ENCODE results near the gene DOCK2.

DOCK2 gene

DNA sequence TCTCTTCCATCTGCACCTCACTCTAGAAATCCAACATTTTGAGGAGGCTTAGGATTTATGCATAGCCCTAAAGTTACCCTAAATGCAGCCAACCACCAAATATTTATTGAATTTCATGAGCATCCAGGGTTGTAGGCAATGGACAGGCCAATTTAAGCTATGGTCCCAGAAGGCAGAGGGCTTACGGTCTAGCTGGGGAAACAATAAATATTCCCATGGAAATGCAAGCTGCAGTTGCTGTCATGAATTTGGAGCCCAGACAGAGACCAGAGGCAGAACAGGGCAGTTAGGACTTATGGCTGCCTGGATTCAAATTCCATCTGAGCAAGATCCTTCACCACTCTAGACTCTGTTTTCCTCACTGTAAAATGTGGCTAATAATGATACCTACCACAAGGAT is 352.3 kb downstream of the DOCK2 start:
- ATAC-seq (no peak), DNase-seq (no peak)

DNA sequence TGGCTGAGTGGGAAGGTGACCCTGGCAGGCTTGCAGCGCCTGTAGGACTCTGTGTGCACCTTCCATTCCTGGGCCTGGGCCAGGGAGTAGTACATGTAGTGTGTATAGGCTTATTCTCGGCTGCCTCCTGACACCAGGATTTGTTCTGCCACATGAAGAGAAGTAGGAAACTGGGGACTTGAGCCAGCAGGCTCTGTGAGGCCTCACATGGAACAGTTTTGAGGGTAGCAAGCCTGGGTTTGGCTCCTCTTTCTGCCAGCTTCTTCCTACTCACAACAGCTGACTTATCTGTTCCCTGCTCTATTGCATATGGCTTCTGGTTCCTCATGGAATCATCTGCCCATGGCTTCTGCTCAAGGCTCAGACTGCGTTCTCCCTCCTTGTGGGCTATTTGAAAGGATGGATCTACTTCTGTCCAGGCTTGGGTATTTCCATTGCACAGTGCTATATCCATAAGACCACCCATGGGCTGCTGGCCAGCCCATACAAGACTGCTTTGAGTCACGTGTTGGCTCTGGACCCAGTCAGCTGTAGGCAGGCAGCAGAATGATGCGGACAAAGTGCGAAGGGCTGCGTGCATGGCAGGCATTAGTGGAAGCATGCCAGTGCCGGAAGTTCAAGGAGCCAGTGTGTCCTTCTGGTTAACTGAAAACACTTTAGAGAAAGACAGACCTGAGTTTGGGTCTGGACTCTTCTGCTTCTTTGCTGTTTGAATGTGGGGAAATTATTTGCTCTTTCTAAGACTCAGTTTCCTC is 354.2 kb downstream of the DOCK2 start:
- DNase-seq (no peak), ATAC-seq (no peak)

GRCh38 chr5:169992789-169993484 is 355.9 kb downstream of the DOCK2 start:
- ATAC-seq (no peak), DNase-seq (no peak)

DNA sequence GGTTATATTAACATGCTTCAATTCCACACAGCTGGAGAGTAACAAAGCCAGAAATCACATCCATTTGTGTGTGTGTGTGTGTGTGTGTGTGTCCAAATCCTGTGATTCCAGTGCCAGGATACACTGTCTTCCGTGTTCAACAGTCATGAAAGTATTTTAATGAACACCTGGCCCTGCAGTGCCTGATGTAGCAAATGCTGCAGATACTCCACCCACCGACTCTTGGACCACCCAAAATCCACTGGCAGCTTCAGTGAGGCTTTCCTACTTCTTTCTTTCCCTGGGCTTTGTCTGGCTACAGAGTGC is 356.4 kb downstream of the DOCK2 start:
- ATAC-seq = no peak
- DNase-seq = no peak

GRCh38 chr5:169997798-169998197 is 360.7 kb downstream of the DOCK2 start:
- no peak for DNase-seq
- ATAC-seq = no peak

DNA sequence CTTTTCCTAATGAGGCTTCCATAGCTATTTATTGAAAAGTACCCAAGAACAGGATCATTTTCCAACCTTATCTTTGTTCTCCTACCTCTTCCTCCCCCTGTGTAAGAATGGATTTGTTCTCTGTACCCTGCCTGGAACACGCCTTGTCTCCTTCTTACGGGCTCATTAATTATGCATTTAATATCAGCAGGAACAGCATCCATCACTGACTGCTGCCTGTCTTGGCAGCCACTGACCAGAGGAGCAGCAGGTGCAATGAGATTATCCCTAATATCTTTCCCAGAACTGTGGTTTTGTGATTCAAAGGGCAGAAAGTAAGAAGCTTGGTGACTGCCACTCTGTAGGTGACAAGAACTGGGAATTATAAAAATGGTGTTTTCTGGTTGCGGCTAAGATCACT is 362.5 kb downstream of the DOCK2 start:
- no peak for ATAC-seq
- no peak for DNase-seq

DNA sequence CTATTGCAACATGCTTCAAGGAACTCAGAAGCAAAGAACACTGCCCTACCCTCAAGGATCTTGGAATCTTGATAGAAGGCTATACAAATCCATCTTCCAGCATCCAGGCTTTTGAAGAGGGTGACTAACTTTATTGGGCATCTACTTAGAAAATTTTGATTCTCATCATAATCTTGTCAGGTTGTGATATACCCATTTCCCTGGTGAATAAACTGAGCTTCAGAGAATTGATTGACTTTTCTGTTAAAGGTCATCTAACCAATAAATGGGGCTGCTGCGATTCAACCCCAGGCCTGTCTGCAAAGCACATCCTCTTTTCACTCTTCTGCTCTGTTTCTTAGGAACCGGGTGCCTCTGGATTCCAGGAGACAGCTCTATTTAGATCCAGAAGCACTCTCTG is 363.1 kb downstream of the DOCK2 start:
- no peak for ATAC-seq
- no peak for DNase-seq

- ATAC-seq (no peak), DNase-seq (no peak)
Observed at GRCh38 chr5:170006021-170006420, 368.9 kb downstream of the DOCK2 start.

DNA sequence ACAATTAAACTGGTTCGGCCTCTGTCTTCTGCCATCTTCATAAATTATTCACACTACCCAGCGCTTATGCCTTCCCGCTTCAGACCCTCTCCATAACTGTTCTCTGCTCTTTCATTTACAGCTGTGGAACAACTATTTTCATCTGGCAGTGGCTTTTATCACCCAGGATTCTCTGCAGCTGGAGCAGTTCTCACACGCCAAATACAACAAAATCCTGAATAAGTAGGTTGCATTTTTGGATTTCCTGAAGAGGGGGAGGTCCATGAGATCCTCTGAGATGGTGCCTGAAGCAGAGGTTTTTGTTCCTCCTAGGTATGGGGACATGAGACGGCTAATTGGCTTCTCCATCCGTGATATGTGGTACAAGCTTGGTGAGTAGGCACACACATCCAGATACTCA is 371.3 kb downstream of the DOCK2 start:
- ATAC-seq = no peak
- DNase-seq = no peak

DNA sequence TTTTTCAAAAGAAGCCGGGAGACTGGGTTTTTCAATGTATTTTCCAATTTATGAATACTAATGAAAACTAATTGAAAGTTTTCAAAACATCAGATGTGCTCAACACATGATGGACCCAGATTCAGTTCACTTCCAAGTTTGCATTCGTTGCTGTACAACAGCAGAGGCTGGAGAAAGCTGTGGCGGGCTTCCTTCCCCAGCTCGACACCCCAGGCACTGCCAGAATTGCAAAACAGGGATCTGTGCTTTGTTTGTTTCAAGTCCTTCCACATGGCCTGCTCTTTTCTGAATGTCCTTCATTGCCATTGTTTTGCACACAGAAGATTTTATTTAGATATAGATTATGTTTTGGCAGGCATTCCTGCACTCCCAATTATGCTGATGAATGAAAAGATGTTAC is 373.5 kb downstream of the DOCK2 start:
- ATAC-seq = no peak
- no peak for DNase-seq

- no peak for DNase-seq
- ATAC-seq = no peak
Observed at GRCh38 chr5:170011751-170012150, 374.7 kb downstream of the DOCK2 start.

GRCh38 chr5:170012622-170013021 is 375.5 kb downstream of the DOCK2 start:
- ATAC-seq (no peak), DNase-seq (no peak)

- DNase-seq (no peak), ATAC-seq (no peak)
Observed at GRCh38 chr5:170020423-170020822, 383.3 kb downstream of the DOCK2 start.

DNA sequence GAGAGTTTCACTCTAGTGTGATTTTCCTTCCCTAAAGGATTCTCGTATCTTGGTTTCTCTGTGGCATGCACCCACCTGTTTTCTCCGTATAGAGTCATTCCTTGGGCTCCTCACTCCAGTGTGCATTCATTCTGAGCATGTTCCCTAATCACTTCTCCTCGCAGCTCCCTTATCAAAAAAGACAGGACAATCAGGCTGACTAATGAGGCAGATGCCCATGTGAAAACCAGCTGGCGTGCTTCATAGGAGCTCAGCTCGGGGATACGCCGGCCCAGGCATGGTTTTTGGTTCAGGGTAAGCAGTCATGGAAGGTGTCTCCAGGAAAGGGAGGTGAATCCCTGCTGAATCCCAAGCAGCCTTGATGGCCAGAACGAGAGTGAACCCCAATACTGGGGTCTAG is 384.4 kb downstream of the DOCK2 start:
- no peak for ATAC-seq
- no peak for DNase-seq

GRCh38 chr5:170025853-170026252 is 388.8 kb downstream of the DOCK2 start:
- ATAC-seq (no peak), DNase-seq (no peak)

DNA sequence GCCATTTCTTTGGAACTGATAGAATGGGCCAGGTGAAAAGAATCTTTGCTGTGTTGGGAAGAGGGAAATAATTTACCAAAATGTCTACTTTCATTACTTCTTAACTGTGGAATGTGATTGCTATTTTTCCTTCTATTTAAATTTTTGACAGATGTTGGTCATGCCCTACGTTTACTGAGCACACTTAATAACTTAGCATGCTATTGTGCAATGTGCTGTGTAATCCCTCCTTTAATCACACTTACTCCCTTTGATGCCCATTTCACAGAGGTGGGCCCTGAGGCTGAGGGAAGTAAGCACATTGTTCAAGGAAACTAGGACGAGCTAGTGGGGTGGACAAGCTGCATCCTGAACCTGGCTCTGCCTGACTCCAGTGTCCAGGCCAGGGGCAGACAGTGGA is 391.0 kb downstream of the DOCK2 start:
- ATAC-seq (no peak), DNase-seq (no peak)

GRCh38 chr5:170034231-170034630 is 397.2 kb downstream of the DOCK2 start:
- DNase-seq (no peak), ATAC-seq (no peak)

GRCh38 chr5:170038241-170038640 is 401.2 kb downstream of the DOCK2 start:
- DNase-seq (no peak), ATAC-seq (no peak)

GRCh38 chr5:170039830-170040229 is 402.8 kb downstream of the DOCK2 start:
- DNase-seq (no peak), ATAC-seq (no peak)

DNA sequence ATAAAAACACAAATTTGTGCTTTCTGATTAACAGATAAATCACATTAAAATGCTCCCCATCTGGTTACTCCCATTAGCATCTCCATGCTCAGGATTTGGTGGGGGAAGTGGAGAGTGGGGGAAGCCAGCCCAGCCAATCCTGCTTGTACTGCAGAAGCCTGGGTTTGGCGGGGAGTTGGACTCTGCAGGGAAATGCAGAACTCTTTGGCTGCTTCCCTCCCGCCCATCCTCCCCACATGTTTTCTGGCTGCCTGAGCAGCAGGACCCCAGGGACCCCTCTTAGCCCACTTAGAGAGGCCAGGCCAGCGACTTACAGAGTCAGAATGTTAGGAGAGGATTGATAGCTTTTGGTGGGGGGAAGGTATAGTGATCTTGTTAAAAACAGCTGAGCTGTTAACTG is 409.2 kb downstream of the DOCK2 start:
- ATAC-seq (no peak), DNase-seq (no peak)

DNA sequence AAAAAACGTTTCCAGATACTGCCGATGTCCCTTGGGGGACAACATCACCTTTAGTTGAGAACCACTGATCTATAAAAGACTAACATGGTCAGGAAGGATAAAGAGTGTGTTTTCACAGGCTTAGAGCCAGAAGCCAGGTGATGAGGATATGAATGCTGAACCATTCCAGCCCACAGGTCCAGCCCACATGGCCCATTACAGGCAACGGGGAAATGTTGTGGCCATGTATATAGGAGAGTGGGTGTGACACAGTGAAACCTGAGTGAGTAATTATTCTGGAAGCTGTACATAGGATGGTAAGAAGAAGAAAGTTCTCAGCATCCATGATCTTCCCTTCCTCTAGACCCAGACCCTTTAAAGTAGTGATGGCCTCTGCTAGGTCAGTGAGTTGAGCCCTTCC is 412.6 kb downstream of the DOCK2 start:
- DNase-seq (no peak), ATAC-seq (no peak)

GRCh38 chr5:170053896-170054295 is 416.8 kb downstream of the DOCK2 start:
- ATAC-seq (no peak), DNase-seq (no peak)

DNA sequence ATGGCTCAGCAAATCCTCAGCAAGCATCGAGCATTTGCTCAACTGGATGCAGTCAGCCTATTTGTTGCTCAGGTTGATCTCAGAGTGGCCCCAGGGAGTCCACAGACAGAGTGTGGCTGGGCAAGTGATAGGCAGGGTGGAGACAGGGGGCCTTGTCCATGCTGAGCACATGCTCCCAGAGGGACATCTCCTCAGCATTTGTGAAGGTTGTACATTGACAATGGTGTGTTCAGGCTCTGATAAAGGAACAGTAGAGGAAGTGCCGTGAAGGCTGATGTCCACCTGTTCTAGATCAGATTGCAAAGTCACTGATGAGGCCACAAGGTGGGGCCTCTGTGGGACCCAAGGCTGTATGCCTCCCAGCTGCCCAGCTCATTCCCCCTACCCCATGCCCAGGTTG is 418.5 kb downstream of the DOCK2 start:
- DNase-seq (no peak), ATAC-seq (no peak)

GRCh38 chr5:170056561-170057267 is 419.6 kb downstream of the DOCK2 start:
- DNase-seq = no peak
- ATAC-seq = no peak

Measured in stimulated activated naive CD8-positive, alpha-beta T cell treated with anti-CD3 and anti-CD28 coated beads, Interleukin-15, Interleukin-2, amounts not matched to agents 100 U/mL and 50 U/mL, for 24 hours (primary cell).